ENCODE data around the gene CCNI.
A peak's percentile ranks its signal among the peaks of the same experiment; 100 is the strongest.
"Not testable (repeated sequence)": the region's sequence is repeated elsewhere in the genome, so short reads cannot be mapped to it uniquely, and the experiment has no call there.

CCNI gene

GRCh38 chr4:77037736-77038135 lies 38.1 kb downstream of the CCNI start:
- DNase-seq, result no peak

- not testable (repeated sequence) for DNase-seq
Observed at GRCh38 chr4:77037168-77037567, 38.6 kb downstream of the CCNI start.

- DNase-seq, result no peak
Observed at GRCh38 chr4:77036206-77036605, 39.6 kb downstream of the CCNI start.

- no peak for DNase-seq
Observed at GRCh38 chr4:77035153-77035552, 40.6 kb downstream of the CCNI start.

- no peak for DNase-seq
Observed at GRCh38 chr4:77031544-77031943, 44.2 kb downstream of the CCNI start.

- DNase-seq, result not testable (repeated sequence)
Observed at GRCh38 chr4:77029757-77030156, 46.0 kb downstream of the CCNI start.

- no peak for DNase-seq
Observed at GRCh38 chr4:77028246-77028645, 47.5 kb downstream of the CCNI start.

GRCh38 chr4:77026322-77026704 lies 49.5 kb downstream of the CCNI start:
- DNase-seq, result no peak

GRCh38 chr4:77025643-77026321 lies 50.0 kb downstream of the CCNI start:
- DNase-seq, result no peak

- DNase-seq, result peak; percentile 53
Observed at GRCh38 chr4:77023920-77024319, 51.9 kb downstream of the CCNI start.

- no peak for DNase-seq
Observed at GRCh38 chr4:77022560-77023179, 53.1 kb downstream of the CCNI start.

- DNase-seq, result no peak
Observed at GRCh38 chr4:77021614-77022089, 54.1 kb downstream of the CCNI start.

- no peak for DNase-seq
Observed at GRCh38 chr4:77020017-77020416, 55.8 kb downstream of the CCNI start.

GRCh38 chr4:77015390-77015789 lies 60.4 kb downstream of the CCNI start:
- DNase-seq, result no peak

- DNase-seq, result no peak
Observed at GRCh38 chr4:77014256-77014655, 61.5 kb downstream of the CCNI start.

- no peak for DNase-seq
Observed at GRCh38 chr4:77012726-77013125, 63.1 kb downstream of the CCNI start.

GRCh38 chr4:77010841-77011354 lies 64.9 kb downstream of the CCNI start:
- DNase-seq, result no peak

- no peak for DNase-seq
Observed at GRCh38 chr4:77009511-77010115, 66.2 kb downstream of the CCNI start.

GRCh38 chr4:77007358-77008230 lies 68.2 kb downstream of the CCNI start:
- DNase-seq, result no peak

GRCh38 chr4:77006753-77007353 lies 68.9 kb downstream of the CCNI start:
- DNase-seq, result no peak

- DNase-seq, result no peak
Observed at GRCh38 chr4:77003400-77003799, 72.4 kb downstream of the CCNI start.

- DNase-seq, result no peak
Observed at GRCh38 chr4:77002321-77003107, 73.3 kb downstream of the CCNI start.

All from NCI-H2029 (cell line).